GDM1 (cell line): ENCODE measurements around the gene ATG4D.
A peak's percentile ranks its signal among the peaks of the same experiment; 100 is the strongest.
"Not testable (repeated sequence)": the region's sequence is repeated elsewhere in the genome, so short reads cannot be mapped to it uniquely, and the experiment has no call there.

Experiments used
- DNase-seq: peaks from one replicate; lab custom pipeline; 2025; lab: John Stamatoyannopoulos, UW

ATG4D gene

GRCh38 chr19:10552510-10553053, 8.9 kb downstream of the ATG4D start:
- no peak for DNase-seq

GRCh38 chr19:10553087-10553667, 9.5 kb downstream of the ATG4D start:
- no peak for DNase-seq

GRCh38 chr19:10553943-10554381, 10.3 kb downstream of the ATG4D start:
- DNase-seq, result peak; percentile 96

GRCh38 chr19:10554760-10555609, 11.3 kb downstream of the ATG4D start:
- no peak for DNase-seq

- no peak for DNase-seq
These were observed 11.9 kb downstream of the ATG4D start for GRCh38 chr19:10555610-10555973.

- DNase-seq, result no peak
These were observed 14.0 kb downstream of the ATG4D start for GRCh38 chr19:10557603-10558197.

GRCh38 chr19:10560154-10560553, 16.4 kb downstream of the ATG4D start:
- no peak for DNase-seq

GRCh38 chr19:10562609-10563008, 18.9 kb downstream of the ATG4D start:
- no peak for DNase-seq

- DNase-seq, result no peak
These were observed 21.4 kb downstream of the ATG4D start for GRCh38 chr19:10565028-10565566.

GRCh38 chr19:10565567-10566407, 22.1 kb downstream of the ATG4D start, which contains the start of gene KRI1:
TSS of gene KRI1 (minus strand) at chr19:10566010. CDS start at chr19:10565999, 11 bp downstream.
- peak; percentile 98 for DNase-seq

GRCh38 chr19:10566408-10566657, 22.6 kb downstream of the ATG4D start:
- no peak for DNase-seq

GRCh38 chr19:10566658-10567410, 23.1 kb downstream of the ATG4D start:
- DNase-seq, result no peak

- DNase-seq, result no peak
These were observed 24.0 kb downstream of the ATG4D start for GRCh38 chr19:10567656-10568055.

- DNase-seq, result no peak
These were observed 24.5 kb downstream of the ATG4D start for GRCh38 chr19:10568062-10568825.

GRCh38 chr19:10568826-10569651, 25.3 kb downstream of the ATG4D start, which contains the start of gene CDKN2D:
TSS of gene CDKN2D (minus strand) at chr19:10568979. CDS start at chr19:10568653, 326 bp downstream.
- DNase-seq, result peak; percentile 100

GRCh38 chr19:10573793-10574192, 30.1 kb downstream of the ATG4D start:
- not testable (repeated sequence) for DNase-seq

GRCh38 chr19:10574462-10574861, 30.8 kb downstream of the ATG4D start:
- DNase-seq, result no peak

GRCh38 chr19:10575011-10575716, 31.5 kb downstream of the ATG4D start:
- no peak for DNase-seq

GRCh38 chr19:10577951-10578350, 34.2 kb downstream of the ATG4D start:
- DNase-seq, result no peak
